Fibroblast of lung (primary cell): ENCODE data around the gene TLCD1.

Source experiments
- CTCF ChIP-seq, 2 donors: IDR thresholded peaks in 1 of 2; conservative IDR thresholded peaks in 1 of 2; 1 replicate in 1 of 2; 2 replicates in 1 of 2; pipeline ENCODE4 v1.5.1; 2011 to 2012; ENCODE audit warnings: low read length in 2 of 2, control low read depth in 1 of 2, inconsistent platforms in 1 of 2, low read depth in 1 of 2, mild to moderate bottlenecking in 1 of 2
- EZH2 ChIP-seq: IDR thresholded peaks from 2 replicates; pipeline ENCODE4 v1.5.1; 2012; ENCODE audit warnings: low read length, control low read depth, mild to moderate bottlenecking; ENCODE audit errors: missing control alignments

DNA sequence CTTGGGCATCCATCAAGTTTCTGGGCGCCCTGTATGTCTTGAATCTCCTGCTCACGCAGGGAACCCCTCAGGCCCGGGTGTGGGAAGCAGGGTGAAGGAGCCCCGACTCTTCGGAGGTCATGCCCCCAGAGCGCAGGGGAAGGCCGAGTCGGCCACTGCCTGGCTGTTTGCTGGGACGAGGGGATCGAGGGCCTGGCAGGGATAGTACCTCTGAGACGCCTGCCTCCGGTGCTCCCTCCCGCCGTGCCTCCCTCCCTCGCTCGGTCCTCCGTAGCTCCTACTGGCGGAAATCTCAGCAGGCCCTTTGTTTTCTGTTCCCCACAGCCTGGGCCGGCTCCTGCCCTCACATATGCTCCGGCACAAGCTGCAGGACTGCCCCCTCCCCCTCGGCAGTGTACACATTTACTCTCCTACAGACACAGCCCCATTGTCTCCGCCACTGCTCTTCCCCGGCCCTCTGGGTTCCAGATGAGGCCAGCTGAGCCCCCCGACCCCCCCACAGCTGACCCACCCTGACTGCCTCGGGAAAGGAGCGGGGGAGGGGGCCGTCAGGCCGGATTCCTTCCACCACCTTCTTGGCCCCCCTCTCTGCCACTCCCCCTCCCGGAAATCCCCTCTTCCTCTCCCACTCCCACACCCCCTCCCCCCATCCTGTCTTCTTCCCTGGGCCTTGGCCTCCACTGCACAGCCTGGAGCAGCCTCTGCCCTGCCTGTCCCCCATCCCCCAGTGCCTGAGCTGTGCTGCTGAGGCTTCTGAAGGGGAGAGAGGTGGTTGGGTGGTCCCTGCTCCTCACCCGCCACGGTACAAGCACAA lies 19.1 kb upstream of the TLCD1 start:
- no peak for TF ChIP-seq CTCF (conservative IDR thresholded peaks at IDR 0.05 in 1 of 2, IDR thresholded peaks at IDR 0.05 in 1 of 2; ENCODE audit: low read depth in 1 of 2, low read length in 2 of 2)
- TF ChIP-seq EZH2 = no peak
